Measurements from ENCODE around the gene TVP23B. TPM values are rescaled to one million over a fixed set of nuclear protein-coding genes. Genes with fewer than 3 reads are reported as not detected.
"Not testable (repeated sequence)": the region's sequence is repeated elsewhere in the genome, so short reads cannot be mapped to it uniquely, and the experiment has no call there.

The TVP23B gene
- total and polyA plus RNA-seq, 2 of the 13 experiments (the other 11 are each of a cell fraction or from before 2014, with no cell fraction given) = 45.1 to 66.5 TPM

DNA sequence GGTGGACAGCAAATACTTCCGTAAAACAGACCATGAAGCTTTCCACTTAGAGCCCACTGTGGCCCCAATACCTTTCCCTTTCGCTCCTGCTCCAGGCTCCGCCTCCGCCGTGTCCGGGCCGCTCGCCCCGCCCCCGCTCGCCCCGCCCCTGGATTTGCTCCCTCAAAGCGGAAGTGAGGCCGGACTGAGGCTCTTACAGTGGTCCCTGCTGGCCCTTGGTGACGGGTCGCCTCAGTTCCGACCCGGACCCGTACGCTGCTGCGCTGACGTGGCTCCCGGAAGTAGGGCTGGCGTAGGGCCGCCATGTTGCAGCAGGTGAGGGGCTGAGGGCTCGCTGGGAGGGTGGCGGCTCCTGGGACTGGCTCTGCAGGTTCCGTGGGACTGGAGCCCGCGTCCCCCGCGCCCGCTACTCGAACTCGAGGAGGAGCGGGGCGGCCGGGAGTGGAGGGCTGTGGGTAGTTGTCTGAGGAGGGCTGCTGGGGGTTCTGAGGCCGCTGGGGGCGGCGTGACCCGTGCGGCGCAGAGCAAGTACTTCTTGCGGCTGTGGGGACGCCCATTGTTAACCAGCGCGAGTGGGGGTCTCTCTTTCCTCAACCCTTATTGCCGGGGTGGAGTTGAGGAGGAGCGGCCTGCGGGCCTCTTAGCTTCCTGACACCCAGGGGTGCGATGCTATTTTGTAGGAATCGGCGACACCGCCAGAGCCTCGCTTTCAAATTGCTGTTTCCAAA is at the start of gene TVP23B (continued):
- TF ChIP-seq ZMYM3 (CRISPR knock-in tag; IDR thresholded peaks at IDR 0.05) = 0 out of 2 replicates have a peak, but pooled peaks have one; percentile 28
- TF ChIP-seq, protein P1, sequence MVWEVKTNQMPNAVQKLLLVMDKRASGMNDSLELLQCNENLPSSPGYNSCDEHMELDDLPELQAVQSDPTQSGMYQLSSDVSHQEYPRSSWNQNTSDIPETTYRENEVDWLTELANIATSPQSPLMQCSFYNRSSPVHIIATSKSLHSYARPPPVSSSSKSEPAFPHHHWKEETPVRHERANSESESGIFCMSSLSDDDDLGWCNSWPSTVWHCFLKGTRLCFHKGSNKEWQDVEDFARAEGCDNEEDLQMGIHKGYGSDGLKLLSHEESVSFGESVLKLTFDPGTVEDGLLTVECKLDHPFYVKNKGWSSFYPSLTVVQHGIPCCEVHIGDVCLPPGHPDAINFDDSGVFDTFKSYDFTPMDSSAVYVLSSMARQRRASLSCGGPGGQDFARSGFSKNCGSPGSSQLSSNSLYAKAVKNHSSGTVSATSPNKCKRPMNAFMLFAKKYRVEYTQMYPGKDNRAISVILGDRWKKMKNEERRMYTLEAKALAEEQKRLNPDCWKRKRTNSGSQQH (CRISPR knock-in tag; IDR thresholded peaks at IDR 0.05; ENCODE audit: low read depth) = peak; percentile 87
- 0 out of 2 replicates have a peak, but pooled peaks have one; percentile 35 for TF ChIP-seq CBFB (CRISPR knock-in tag; IDR thresholded peaks at IDR 0.05)
- TF ChIP-seq IRF2 (CRISPR knock-in tag; IDR thresholded peaks at IDR 0.05) = peak; percentile 91
- TF ChIP-seq HHEX (CRISPR knock-in tag; IDR thresholded peaks at IDR 0.05) = 0 out of 2 replicates have a peak, but pooled peaks have one; percentile 16
- peak; percentile 95 for TF ChIP-seq GABPB1 (CRISPR knock-in tag; IDR thresholded peaks at IDR 0.05)
- not testable (repeated sequence) for TF ChIP-seq FOXA1, NONO (IDR thresholded peaks at IDR 0.05)
- TF ChIP-seq FOXA1 (CRISPR knock-in tag; IDR thresholded peaks at IDR 0.05) = peak; percentile 16; the same call in 1 of the 2 replicates
- 0 out of 2 replicates have a peak, but pooled peaks have one; percentile 29 for TF ChIP-seq HNRNPL (IDR thresholded peaks at IDR 0.05; ENCODE audit: low read depth, low read length)
- peak; percentile 90 for TF ChIP-seq NONO (CRISPR knock-in tag; conservative IDR thresholded peaks at IDR 0.05)
- TF ChIP-seq ZNF772 (CRISPR knock-in tag; IDR thresholded peaks at IDR 0.05) = peak; percentile 42; the same call in 1 of the 2 replicates
- peak; percentile 90 for TF ChIP-seq SAP130 (CRISPR knock-in tag; IDR thresholded peaks at IDR 0.05; ENCODE audit: low read depth)
- 0 out of 2 replicates have a peak, but pooled peaks have one; percentile 14 for TF ChIP-seq NCOA2 (CRISPR knock-in tag; IDR thresholded peaks at IDR 0.05)
- peak; percentile 67 for TF ChIP-seq HNRNPLL (IDR thresholded peaks at IDR 0.05; ENCODE audit: low read depth, low read length, poor library complexity, severe bottlenecking)
- TF ChIP-seq RBFOX2 (IDR thresholded peaks at IDR 0.05; ENCODE audit: low read depth, low read length) = peak; percentile 83
- peak; percentile 59 for TF ChIP-seq POLR2AphosphoS5 (IDR thresholded peaks at IDR 0.05; ENCODE audit: low read depth, low read length)
- TF ChIP-seq, protein P2, sequence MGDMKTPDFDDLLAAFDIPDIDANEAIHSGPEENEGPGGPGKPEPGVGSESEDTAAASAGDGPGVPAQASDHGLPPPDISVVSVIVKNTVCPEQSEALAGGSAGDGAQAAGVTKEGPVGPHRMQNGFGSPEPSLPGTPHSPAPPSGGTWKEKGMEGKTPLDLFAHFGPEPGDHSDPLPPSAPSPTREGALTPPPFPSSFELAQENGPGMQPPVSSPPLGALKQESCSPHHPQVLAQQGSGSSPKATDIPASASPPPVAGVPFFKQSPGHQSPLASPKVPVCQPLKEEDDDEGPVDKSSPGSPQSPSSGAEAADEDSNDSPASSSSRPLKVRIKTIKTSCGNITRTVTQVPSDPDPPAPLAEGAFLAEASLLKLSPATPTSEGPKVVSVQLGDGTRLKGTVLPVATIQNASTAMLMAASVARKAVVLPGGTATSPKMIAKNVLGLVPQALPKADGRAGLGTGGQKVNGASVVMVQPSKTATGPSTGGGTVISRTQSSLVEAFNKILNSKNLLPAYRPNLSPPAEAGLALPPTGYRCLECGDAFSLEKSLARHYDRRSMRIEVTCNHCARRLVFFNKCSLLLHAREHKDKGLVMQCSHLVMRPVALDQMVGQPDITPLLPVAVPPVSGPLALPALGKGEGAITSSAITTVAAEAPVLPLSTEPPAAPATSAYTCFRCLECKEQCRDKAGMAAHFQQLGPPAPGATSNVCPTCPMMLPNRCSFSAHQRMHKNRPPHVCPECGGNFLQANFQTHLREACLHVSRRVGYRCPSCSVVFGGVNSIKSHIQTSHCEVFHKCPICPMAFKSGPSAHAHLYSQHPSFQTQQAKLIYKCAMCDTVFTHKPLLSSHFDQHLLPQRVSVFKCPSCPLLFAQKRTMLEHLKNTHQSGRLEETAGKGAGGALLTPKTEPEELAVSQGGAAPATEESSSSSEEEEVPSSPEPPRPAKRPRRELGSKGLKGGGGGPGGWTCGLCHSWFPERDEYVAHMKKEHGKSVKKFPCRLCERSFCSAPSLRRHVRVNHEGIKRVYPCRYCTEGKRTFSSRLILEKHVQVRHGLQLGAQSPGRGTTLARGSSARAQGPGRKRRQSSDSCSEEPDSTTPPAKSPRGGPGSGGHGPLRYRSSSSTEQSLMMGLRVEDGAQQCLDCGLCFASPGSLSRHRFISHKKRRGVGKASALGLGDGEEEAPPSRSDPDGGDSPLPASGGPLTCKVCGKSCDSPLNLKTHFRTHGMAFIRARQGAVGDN (CRISPR knock-in tag; IDR thresholded peaks at IDR 0.05) = peak; percentile 78
- TF ChIP-seq POLR2A (IDR thresholded peaks at IDR 0.05; ENCODE audit: insufficient read depth in 1 of 2, low read depth in 2 of 2, low read length in 2 of 2) = peak in 1 of 2 experiments; percentile 72; a peak in 3 of 4 replicates
- TF ChIP-seq, protein P3, sequence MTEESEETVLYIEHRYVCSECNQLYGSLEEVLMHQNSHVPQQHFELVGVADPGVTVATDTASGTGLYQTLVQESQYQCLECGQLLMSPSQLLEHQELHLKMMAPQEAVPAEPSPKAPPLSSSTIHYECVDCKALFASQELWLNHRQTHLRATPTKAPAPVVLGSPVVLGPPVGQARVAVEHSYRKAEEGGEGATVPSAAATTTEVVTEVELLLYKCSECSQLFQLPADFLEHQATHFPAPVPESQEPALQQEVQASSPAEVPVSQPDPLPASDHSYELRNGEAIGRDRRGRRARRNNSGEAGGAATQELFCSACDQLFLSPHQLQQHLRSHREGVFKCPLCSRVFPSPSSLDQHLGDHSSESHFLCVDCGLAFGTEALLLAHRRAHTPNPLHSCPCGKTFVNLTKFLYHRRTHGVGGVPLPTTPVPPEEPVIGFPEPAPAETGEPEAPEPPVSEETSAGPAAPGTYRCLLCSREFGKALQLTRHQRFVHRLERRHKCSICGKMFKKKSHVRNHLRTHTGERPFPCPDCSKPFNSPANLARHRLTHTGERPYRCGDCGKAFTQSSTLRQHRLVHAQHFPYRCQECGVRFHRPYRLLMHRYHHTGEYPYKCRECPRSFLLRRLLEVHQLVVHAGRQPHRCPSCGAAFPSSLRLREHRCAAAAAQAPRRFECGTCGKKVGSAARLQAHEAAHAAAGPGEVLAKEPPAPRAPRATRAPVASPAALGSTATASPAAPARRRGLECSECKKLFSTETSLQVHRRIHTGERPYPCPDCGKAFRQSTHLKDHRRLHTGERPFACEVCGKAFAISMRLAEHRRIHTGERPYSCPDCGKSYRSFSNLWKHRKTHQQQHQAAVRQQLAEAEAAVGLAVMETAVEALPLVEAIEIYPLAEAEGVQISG (CRISPR knock-in tag; IDR thresholded peaks at IDR 0.05) = peak; percentile 90
- TF ChIP-seq, protein P4, sequence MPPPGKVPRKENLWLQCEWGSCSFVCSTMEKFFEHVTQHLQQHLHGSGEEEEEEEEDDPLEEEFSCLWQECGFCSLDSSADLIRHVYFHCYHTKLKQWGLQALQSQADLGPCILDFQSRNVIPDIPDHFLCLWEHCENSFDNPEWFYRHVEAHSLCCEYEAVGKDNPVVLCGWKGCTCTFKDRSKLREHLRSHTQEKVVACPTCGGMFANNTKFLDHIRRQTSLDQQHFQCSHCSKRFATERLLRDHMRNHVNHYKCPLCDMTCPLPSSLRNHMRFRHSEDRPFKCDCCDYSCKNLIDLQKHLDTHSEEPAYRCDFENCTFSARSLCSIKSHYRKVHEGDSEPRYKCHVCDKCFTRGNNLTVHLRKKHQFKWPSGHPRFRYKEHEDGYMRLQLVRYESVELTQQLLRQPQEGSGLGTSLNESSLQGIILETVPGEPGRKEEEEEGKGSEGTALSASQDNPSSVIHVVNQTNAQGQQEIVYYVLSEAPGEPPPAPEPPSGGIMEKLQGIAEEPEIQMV (CRISPR knock-in tag; IDR thresholded peaks at IDR 0.05; ENCODE audit: low read depth) = peak; percentile 45; the same call in 1 of the 2 replicates
- peak; percentile 80 for TF ChIP-seq KMT2B (CRISPR knock-in tag; IDR thresholded peaks at IDR 0.05)
